ENCODE results near the gene GPC5.

Gene GPC5

DNA sequence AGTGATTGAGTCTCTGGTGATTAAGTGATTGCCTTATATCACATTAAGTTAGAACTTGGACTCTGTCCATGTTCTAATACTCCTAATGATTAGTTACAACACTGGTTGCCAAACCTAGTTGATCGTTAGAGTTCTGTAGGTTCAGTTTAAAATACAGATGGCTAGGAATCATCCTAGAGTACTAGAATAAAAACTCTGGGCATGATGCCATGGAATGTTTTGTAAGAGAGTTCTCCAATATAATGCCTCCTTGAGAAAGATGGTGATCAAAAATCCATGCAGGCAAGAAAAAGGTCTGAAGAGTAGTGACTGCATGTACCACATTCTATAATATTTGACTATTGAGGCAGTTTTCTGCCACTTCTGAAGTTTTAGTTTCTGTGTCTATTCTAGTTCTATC is 176.3 kb downstream of the GPC5 start:
- no peak overlapping the region for H3K4me3 ChIP-seq
- no peak overlapping the region for H3K27ac ChIP-seq

DNA sequence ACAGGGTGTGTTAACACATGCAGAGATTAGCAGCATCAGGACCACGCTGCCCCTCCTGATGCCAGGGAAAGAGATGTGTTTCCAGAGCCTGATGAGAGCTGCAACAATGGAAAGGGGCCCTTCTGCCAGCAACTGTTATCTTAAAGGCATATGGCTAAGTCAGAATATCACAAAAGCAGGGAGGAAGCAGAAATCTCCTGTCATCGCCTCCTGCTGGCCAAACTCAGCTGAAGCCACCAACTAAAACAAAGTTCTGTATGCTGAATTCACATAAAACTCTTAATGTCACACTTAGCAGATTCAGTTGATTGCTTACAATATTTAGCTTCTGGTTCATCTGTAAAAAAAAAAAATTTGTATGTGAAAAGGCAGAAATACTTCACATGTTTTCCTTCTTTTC is 178.2 kb downstream of the GPC5 start:
- no peak overlapping the region for H3K4me3 ChIP-seq
- no peak overlapping the region for H3K27ac ChIP-seq

DNA sequence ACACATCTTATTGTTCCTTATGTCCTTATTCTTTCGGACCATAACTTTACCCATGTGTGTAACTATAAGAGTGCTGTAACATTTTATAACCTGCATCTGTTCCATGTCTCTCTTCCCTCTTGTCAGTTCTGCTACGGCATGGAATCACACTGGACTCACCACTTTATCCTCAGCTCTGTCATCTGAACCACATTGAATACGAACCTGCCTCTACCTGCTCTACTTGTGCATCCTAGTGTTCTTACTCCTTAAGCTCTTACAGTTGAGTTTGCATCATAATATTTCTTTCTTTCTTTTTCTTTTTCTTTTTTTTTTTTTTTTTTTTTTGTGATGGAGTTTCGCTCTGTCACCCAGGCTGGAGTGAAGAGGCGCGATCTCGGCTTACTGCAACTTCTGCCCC is 180.9 kb downstream of the GPC5 start:
- no peak overlapping the region for H3K27ac ChIP-seq
- no peak overlapping the region for H3K4me3 ChIP-seq

DNA sequence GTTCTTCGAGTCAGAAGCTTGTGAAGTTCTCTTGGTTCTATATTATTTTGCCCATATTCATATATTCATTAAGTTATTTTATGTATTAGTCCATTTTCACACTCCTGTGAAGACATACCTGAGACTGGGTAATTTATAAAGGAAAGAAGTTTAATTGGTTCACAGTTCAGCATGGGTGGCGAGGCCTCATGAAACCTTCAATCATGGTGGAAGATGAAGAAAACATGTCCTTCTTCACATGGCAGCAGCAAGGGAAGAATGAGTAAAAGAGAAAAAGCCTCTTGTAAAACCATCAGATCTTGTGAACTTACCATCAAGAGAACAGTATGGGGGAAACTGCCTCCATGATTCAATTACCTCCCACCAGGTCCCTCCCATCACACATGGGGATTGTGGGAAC is 182.3 kb downstream of the GPC5 start:
- Histone ChIP-seq H3K4me3 (no peak overlapping the region), H3K27ac (no peak overlapping the region)

DNA sequence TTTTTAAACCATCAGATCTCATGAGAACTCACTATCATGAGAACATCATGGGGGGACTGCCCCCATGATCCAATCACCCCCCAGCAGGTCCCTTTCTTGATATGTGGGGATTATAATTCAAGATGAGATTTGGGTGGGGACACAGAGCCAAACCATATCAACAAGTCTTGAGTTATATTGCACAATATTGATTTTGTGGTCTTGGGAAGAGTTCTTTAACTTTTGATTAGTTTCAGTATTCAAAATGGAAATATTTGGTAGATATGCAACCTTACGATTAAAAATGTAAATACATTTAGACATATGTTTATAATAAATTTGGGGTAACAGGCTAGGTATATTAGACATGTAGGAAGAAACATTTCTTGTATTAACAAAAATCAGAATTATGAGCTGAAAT is 188.2 kb downstream of the GPC5 start:
- H3K27ac ChIP-seq: no peak overlapping the region

DNA sequence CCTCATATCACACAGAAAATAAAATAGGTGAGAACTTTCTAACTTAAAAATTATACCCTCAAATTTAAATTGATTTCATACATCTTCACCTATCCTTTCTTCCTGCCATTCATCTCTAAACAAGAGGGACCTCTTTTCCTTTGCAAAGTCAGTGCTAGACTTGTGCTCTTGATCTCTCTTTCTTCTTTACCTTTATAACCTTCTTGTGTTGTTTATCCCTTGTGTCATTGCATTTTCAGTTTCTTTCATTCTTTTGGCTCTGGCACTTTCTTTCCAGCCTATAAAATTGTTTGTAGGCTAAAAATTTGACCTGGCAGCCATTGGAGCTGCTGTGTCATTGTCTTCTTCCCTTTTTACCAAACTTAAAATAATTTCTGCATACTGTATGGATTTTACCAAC is 190.1 kb downstream of the GPC5 start:
- Histone ChIP-seq H3K4me3 (no peak overlapping the region), H3K27ac (no peak overlapping the region)

More for the DNA sequence above, 188.2 kb downstream of the GPC5 start:
- H3K4me3 ChIP-seq: no peak overlapping the region

DNA sequence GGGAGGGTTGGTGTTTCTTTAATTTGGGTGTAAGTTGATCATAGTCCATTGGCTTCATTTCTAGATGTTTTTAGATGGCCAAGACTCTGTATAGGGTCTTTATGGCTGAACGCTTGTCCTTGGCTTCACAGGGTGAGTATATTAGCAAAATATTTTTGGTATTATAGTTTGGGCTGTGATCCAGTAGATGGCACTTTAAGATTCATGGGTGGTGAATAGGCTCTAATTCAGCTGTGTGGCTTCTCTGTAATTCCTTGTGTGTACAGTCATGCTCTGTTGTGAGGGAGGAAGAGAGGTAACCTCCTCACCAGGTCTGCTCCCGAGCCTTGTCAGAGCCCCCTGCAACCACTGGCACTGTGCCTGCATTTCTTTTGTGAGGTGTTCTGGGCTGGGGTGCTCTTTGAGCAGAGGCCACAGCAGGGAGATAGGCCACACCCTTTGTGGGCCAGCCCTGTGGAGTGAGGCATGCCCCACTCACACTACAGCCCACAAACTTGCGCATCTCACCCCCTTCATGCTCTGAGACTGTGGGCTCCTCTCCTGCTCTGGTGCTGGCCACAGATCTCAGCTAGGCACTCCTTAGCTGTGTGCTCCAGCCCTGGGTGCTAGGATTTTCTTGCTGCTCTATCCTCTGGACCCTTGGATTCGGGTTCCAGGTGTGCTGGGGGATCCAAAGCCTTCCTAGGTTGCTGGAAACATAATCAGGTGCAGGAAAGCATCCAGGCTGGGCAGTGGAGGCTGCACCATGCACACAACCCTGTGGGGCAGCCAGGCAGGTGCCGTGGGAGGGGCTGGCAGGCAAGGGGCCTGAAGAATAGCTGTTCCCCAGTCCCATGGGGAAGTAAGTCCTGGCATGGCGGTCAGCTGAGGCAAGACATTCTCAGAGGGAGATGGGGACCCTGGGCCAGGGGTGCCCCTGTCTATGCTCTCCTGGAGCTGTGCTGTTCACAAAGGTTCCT is 193.9 kb downstream of the GPC5 start:
- Histone ChIP-seq H3K4me3 (no peak overlapping the region), H3K27ac (no peak overlapping the region)

DNA sequence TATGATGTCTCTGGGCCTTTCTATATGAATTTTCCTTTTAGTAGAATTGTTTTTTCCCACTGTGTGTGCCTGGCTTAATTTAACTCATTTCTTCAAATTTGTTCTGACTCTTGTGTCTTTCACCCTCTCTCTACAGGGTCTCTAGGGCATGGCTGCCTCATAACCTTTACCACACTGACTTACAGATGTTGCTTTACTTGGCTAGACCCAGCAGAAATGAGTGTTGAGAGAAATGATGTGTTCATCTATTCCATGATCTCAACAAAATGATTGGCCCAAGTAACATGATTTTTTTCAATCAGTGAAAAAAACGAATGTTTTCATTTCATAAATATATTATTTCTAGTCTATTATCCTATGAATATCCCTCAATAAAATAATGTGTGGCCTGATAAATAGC is 195.0 kb downstream of the GPC5 start:
- no peak overlapping the region for H3K27ac ChIP-seq
- no peak overlapping the region for H3K4me3 ChIP-seq

DNA sequence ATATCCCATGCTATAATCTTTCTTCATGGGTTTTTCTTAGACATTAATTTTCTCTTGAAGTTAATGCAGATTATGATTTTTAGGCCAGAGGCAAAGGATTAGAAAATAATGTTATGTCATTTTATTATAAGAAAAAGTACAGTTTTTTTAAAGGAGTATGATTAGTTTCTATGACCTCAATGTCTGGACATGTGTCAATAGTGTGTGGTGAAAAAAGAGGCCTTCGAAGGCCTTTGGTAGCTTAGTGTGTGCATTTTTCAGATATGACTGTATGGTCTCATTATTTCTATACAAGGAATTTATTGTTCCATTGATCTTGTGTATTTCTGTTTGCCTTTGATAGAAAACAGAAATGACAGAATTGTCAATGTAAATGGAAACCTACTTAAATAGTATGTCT is 195.6 kb downstream of the GPC5 start:
- H3K27ac ChIP-seq: no peak overlapping the region

DNA sequence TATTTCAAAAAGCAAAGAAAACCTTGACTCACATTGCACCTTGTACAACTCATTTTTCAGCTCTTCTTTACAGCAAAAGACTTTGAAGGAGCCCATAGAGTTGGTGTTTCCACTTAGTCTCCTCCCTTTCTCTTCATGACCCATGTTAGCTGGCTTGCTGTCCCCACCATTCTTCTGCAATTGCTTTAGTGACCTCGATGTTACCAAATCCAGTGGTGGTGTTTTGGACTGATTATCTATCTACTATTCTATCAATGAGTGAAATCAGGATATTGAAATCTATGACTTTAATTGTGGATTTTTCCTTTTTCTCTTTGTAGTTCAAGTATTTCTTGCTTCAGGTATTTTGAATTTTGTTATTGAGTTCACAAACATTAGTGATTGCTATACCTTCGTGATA is 197.3 kb downstream of the GPC5 start:
- no peak overlapping the region for H3K4me3 ChIP-seq
- H3K27ac ChIP-seq: no peak overlapping the region

More for the DNA sequence above, 195.6 kb downstream of the GPC5 start:
- H3K4me3 ChIP-seq: no peak overlapping the region

DNA sequence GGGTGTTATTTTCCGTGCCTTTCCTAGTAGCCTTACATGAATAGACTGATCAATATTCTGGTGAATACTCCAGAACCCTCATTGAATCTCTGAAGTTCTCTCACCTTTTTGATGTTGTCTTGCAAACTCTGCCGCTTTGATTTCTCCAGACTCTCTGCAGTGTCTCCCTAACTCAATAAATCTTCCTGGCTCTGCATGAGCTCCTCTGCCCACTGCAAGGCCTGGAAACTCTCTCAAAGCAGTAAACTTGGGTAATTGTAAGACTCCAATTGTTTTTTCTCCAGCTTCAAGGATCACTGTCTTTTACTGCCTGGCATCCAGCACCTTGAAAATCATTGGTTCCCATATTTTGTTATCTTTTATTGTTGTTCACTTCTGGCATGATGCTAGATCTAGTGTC is 198.4 kb downstream of the GPC5 start:
- Histone ChIP-seq H3K27ac (no peak overlapping the region), H3K4me3 (no peak overlapping the region)

DNA sequence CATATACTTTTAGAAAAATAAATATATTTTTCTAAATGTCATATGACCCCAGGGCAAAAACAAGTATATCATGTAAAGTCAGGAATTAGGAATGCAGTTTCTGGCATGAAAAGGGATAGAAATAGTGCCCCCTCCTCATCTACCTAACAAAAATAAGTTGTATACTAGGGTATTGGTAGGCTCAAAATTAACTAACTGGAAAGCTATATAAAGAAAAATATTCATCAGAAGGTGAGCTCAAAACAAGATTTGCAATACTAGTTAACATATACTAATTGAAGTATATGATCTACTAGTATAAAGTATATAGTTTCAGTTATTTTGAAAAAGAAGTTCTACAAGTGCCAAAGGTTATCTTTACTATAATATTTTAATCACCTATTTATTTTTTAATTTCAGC is 200.2 kb downstream of the GPC5 start:
- Histone ChIP-seq H3K27ac (no peak overlapping the region), H3K4me3 (no peak overlapping the region)

DNA sequence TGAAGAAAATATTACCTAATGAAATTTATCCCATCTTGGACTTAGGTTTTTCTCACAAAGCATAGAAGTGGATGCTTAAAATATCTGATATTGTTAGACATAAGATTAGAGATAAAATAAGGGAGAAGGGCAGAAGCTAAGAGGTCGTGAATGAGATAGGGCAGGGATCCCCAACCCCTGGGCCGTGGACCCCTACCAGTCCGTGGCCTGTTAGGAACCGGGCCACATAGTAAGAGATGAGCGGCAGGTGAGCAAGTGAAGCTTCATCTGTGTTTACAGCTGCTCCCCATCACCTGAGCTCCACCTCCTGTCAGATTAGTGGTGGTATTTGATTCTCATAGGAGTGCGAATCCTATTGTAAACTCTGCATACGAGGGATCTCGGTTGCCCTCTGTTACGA is 202.9 kb downstream of the GPC5 start:
- Histone ChIP-seq H3K27ac (no peak overlapping the region), H3K4me3 (no peak overlapping the region)

DNA sequence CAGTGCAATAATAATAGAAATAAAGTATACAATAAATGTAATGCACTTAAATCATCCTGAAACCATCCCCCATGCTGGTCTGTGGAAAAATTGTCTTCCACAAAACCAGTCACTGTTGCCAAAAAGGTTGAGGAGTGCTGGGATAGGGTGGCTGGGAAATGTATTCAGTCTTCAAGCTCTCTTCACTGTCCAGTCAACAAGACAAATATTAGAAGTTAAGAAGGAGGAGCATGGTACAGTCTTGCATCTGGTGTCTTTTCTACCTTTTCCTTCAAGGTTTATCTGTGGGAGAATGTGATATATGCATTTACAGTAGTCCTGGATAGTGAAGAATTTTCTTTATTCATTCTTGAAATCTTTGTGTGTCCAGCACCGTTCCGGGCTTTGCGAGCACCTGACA is 203.4 kb downstream of the GPC5 start:
- H3K27ac ChIP-seq: no peak overlapping the region

DNA sequence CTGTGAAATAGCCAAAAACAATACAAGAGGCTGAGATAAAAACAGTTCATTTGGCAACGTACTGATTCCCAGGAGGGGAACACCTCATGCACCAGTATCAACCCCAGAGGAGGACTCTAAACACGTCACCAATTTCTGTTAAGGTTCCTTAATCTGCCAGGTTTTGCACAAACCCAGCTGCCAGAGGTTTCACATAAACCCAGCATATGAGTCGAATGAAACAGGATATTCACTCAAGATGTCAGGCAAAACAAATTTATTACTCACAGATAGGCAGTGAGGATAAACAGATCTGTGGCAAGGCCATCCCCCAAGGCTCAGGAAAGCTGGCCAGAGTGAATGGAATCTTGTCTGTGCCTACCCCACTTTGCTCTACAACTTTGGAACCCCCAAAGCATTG is 210.9 kb downstream of the GPC5 start:
- Histone ChIP-seq H3K27ac (no peak overlapping the region), H3K4me3 (no peak overlapping the region)

More for the DNA sequence above, 203.4 kb downstream of the GPC5 start:
- no peak overlapping the region for H3K4me3 ChIP-seq

DNA sequence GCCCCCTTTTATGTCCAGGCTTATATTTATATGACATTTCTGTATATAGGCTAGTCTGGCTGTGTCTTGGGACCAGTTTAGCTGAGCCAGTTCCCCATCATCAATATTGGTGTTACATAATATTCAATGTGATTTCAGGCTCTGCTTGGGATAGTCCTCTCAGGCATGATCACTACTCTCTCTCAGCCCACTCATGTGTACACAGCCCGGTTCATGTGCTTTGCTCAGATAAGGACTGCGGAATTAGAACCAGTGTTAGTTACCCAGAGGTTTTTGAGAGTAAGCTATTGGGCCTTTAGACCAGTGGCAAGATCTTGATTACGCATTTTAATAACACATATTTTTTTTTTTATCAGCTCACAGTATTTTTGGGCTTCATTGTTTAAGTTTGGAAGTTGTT is 219.9 kb downstream of the GPC5 start:
- no peak overlapping the region for H3K4me3 ChIP-seq
- no peak overlapping the region for H3K27ac ChIP-seq

DNA sequence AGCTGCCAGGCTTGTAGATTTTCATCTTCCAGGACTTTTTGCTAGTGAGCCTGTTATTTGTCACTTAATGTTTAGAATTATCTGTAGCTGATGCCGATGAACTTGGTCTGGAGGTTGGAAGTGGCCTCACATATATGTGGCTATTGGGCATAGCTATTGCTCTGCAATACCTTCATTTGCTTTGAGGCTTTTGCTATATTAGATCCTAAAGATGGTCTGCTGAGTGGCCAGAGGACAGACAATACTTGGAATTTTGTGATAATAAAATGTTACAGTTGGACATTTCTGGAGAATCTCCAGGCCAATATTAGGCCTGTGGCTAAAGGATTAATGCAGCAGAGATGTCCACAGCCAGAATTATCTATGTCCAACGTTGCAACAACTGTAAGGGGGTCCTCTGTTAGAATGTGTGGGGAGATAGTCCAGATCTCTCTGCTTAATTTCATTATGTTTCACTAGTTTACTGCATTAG is 222.3 kb downstream of the GPC5 start:
- H3K4me3 ChIP-seq: no peak overlapping the region
- no peak overlapping the region for H3K27ac ChIP-seq

DNA sequence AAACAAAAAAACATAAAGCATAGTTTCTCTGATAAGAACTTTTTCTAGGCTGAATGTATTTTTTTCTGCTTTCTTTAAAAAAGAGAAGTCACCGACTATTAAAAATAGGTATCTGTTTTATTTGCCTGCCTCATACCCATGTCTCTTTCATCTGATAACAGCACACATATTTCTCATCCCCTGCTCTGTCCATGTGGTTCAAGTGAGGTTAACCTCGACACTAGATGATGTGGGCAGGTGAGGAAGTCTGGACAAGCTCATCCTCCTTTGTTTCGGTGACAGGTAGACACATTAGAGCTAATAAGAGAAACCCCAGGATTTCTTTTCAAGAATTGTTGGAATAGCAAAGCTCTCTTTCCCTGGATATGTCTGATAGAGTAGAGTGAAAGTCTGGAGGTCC is 222.7 kb downstream of the GPC5 start:
- no peak overlapping the region for H3K4me3 ChIP-seq
- H3K27ac ChIP-seq: no peak overlapping the region

DNA sequence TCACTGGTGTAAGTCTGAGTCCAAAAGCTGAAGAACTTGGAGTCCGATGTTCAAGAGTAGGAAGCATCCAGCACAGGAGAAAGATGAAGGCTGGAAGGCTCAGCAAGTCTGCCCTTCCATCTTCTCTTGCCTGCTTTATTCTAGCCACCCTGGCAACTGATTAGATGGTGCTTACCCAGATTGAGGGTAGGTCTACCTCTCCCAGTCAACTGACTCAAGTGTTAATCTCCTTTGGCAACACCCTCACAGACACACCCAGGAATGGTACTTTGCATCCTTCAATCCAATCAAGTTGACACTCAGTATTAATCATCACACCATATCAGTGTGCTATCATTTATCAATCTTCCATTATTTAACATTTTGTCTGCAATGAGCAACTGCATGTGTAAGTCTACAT is 223.5 kb downstream of the GPC5 start:
- Histone ChIP-seq H3K4me3 (no peak overlapping the region), H3K27ac (no peak overlapping the region)

DNA sequence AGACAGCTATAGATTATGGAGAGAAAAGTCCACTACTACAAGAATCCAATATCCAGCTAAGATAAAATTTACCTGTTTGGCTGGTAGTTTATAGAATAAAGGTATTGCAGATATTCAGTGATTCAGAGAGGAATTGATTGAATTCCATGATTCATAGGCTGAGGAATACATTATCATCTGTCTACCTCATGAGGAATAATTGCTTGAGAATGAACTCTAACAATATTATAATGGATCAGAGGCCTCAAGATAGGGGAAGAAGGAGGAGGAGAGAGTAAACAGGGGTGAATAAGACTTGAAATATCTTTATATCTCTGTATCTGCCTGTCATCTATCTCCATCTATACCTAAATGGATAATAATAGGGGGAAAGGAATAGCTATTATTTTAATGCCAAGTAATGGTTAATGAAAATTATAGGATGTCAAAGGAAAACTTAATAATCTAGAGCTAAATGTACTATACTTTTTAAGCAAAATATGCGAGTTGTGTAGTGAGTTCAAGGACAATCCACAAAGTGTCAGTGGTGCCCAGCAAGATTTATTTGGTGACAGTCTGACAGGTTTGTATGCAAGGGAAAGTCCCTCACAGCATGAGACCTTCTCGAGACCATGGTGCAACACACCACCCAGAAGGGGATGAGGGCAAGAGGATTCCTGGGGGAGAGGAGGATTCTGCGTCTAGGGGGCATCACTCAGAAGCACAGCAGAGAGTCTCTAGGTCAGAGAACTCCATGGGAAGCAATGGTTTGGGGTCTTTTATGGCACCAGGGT is 224.5 kb downstream of the GPC5 start:
- H3K4me3 ChIP-seq: no peak overlapping the region
- H3K27ac ChIP-seq: no peak overlapping the region
